ACC112 (cell line): ENCODE results near the gene MYOG.

Experiments used
- H2AFZ ChIP-seq: fragments of 200-600 bp; sonication (generic); one replicate; pipeline ENCODE4 v1.6.0; 2017; ENCODE audit warnings: antibody characterized with exemption, low read length; ENCODE audit not compliant: unreplicated experiment
- H3K27ac ChIP-seq: fragments of 200-600 bp; sonication (generic); 2 replicates; pipeline ENCODE4 v1.5.1; 2014; ENCODE audit warnings: low read depth, mild to moderate bottlenecking, antibody characterized with exemption, low read length, moderate library complexity
- H3K27me3 ChIP-seq: fragments of 200-600 bp; sonication (generic); 2 replicates; pipeline ENCODE4 v1.6.1; 2014; ENCODE audit warnings: mild to moderate bottlenecking, antibody characterized with exemption, low read length, moderate library complexity, mixed read lengths; ENCODE audit not compliant: insufficient read depth
- H3K36me3 ChIP-seq: fragments of 200-600 bp; sonication (generic); 2 replicates; pipeline ENCODE4 v1.6.1; 2016; ENCODE audit warnings: mild to moderate bottlenecking, antibody characterized with exemption, low read length, moderate library complexity, mixed read lengths; ENCODE audit not compliant: insufficient read depth
- H3K4me1 ChIP-seq: fragments of 200-600 bp; sonication (generic); one replicate; pipeline ENCODE4 v1.6.1; 2016; ENCODE audit warnings: low read length, mixed read lengths; ENCODE audit not compliant: insufficient read depth, unreplicated experiment, control insufficient read depth
- H3K4me3 ChIP-seq: fragments of 200-600 bp; sonication (generic); 2 replicates; pipeline ENCODE4 v1.5.1; 2014; ENCODE audit warnings: mild to moderate bottlenecking, low read depth, low read length
- H3K79me2 ChIP-seq: fragments of 200-600 bp; sonication (generic); one replicate; pipeline ENCODE4 v1.6.0; 2016; ENCODE audit warnings: low read length; ENCODE audit not compliant: control insufficient read depth, unreplicated experiment, insufficient read depth

The MYOG gene

DNA sequence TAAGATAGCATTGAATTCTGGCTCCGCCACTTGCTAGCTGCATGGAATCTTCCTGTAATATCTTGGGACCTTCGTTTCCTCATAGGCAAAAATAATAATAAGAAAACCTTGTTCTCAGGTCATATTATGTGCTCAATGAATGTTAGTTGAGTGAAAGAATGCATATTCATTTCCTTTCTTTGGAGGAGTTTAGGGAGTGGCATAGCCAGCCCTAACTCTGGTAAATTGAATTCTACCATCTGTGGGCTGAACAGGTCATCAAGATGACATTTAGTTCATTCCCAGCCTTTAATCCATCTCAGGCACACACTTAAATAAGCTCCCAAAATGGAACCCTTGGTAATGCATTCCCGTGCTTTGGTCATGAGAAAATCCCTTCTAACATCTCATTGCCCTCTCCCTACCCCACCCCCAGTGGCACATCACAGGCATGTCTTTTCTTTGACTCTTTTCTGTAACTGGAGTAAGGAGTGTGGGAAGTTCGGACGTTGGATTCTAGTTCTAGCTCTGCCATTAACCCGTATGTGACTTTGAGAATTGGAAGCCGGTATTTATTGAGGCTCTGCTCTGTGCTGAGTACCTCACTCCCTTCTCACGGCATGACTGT, 13.2 kb upstream of the MYOG start:
- H3K36me3 ChIP-seq, result no peaks in the 10 kb centered on the region
- H3K27ac ChIP-seq, result no peak overlapping the region
- H3K4me3 ChIP-seq, result no peak overlapping the region
- H2AFZ ChIP-seq, result no peak overlapping the region
- no peaks in the 10 kb centered on the region for H3K79me2 ChIP-seq
- no peaks in the 10 kb centered on the region for H3K4me1 ChIP-seq
- H3K27me3 ChIP-seq, result peaks cover 56% of the 10 kb centered on the region

DNA sequence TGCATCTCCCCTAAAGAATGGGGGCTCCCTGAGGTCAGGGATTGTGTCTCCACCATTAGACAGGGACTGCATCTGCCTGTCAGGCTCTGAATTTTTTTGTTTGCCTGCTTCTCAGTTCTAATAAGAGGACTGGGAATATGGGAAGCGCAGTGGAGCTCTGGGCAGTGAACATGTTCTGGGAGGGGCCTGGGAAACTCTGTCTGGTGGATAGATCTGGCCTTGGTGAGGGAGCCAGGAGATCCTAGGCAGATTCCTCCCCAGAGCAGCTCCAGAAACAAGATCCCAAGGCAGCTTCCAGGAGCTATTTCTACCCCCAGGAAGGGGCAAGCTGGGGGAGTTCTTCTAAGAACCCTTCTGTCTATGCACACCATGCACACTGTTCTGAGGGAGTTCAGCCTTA, 12.6 kb upstream of the MYOG start:
- peaks cover 59% of the 10 kb centered on the region for H3K27me3 ChIP-seq
- H3K4me3 ChIP-seq, result no peak overlapping the region
- H3K27ac ChIP-seq, result no peak overlapping the region
- no peaks in the 10 kb centered on the region for H3K79me2 ChIP-seq
- H3K4me1 ChIP-seq, result no peaks in the 10 kb centered on the region
- no peaks in the 10 kb centered on the region for H3K36me3 ChIP-seq
- H2AFZ ChIP-seq, result no peak overlapping the region

DNA sequence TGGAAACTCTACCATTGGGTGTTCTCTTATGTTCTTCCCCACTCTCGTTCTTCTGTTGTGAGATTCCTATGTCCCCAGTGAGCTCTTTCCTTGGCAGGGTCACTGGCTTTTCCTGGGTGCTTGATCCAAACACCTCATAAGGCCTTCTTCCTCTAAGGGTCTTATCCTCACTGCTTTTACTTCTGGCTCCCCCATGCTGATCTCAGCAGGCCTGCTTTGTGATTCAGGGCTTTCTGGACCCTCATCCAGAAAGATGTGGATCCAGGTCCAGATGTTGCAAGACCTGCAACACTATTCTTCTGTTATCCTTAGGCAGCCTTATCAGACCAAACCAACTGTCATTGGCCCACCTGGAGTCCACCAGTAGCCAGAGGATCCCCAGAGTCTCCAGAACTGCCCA, 11.2 kb upstream of the MYOG start:
- Histone ChIP-seq H3K36me3 (no peaks in the 10 kb centered on the region), H3K4me3 (no peak overlapping the region), H3K4me1 (no peaks in the 10 kb centered on the region), H3K79me2 (no peaks in the 10 kb centered on the region), H3K27ac (no peak overlapping the region), H2AFZ (no peak overlapping the region), H3K27me3 (peaks cover 66% of the 10 kb centered on the region)

DNA sequence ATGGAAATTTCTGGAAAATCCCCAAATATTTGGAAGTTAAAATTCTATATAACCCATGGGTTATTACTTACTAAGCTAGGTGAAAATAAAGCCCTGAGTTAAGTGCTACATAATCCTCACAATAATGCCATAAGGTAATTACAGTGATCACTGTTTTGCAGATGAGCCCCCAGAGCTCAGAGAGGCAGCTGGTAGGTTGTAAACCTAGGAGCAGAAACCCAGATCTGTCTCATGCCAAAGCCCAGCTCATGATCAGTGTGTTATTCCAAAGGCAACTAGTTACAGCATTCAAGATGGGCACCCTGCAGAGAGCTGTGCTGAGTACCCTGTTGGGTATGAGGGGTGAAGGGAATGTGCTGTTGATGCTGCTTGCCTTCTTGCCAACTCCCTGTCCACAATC, 10.8 kb upstream of the MYOG start:
- no peaks in the 10 kb centered on the region for H3K4me1 ChIP-seq
- no peaks in the 10 kb centered on the region for H3K36me3 ChIP-seq
- H3K79me2 ChIP-seq, result no peaks in the 10 kb centered on the region
- no peak overlapping the region for H3K4me3 ChIP-seq
- H3K27me3 ChIP-seq, result peaks cover 68% of the 10 kb centered on the region
- H3K27ac ChIP-seq, result no peak overlapping the region
- no peak overlapping the region for H2AFZ ChIP-seq

DNA sequence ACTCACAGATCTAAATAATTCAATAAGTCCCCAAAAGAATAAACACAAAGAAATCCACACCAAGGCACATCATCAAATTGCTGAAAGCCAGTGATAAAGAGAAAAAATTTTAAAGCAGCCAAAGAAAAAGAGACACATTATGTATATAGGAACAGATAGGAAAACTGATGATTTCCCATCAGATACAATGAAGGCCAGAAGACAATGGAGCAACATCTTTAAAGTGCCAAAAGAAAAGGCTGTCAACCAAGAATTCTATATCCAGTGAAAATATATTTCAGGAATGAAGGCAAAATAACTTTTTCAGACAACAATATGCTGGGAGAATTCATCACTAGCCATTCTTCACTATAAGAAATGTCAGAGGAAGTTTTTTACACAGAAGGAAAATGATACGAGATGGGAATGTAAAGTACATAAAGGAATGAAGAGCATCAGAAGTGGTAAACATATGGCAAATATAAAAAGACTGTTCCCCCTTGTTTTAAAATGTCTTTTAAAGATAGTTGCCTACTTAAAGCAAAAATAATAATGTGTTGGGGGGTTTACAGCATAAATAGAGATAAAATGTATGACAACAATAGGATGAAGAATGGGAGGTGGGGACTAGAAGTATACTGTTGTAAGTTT, 9.4 kb upstream of the MYOG start:
- no peak overlapping the region for H2AFZ ChIP-seq
- H3K36me3 ChIP-seq, result no peaks in the 10 kb centered on the region
- H3K27ac ChIP-seq, result no peak overlapping the region
- H3K27me3 ChIP-seq, result peaks cover 75% of the 10 kb centered on the region
- no peaks in the 10 kb centered on the region for H3K4me1 ChIP-seq
- no peak overlapping the region for H3K4me3 ChIP-seq
- no peaks in the 10 kb centered on the region for H3K79me2 ChIP-seq

DNA sequence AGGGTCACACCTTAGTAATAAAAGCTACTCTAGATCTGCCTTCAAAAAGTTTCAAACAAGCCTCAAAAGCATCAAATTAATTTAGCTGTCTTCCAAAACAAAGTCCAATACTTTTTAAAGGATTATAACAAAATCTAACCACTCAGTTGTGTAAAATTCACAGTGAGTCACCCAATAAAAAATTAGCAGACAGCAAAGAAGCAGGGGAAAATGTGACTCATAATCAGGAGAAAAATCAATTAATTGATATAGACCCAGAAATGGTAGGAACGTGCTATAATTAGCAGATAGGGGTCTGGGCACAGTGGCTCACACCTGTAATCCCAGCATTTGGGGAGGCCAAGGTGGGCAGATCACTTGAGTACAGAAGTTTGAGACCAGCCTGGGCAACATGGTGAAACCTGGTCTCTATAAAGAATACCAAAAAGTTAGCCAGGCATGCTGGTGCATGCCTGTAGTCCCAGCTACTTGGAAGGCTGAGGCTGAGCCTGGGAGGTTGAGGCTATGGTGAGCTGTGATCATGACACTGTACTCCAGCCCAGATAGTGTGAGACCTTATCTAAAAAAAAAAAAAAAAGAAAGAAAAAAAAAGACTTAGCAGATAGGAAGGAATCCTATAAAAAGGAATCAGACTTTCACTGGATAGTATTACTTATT, 8.1 kb upstream of the MYOG start:
- no peak overlapping the region for H3K4me3 ChIP-seq
- no peaks in the 10 kb centered on the region for H3K4me1 ChIP-seq
- H3K27me3 ChIP-seq, result peaks cover 75% of the 10 kb centered on the region
- H3K27ac ChIP-seq, result no peak overlapping the region
- H3K79me2 ChIP-seq, result no peaks in the 10 kb centered on the region
- H3K36me3 ChIP-seq, result no peaks in the 10 kb centered on the region
- no peak overlapping the region for H2AFZ ChIP-seq

DNA sequence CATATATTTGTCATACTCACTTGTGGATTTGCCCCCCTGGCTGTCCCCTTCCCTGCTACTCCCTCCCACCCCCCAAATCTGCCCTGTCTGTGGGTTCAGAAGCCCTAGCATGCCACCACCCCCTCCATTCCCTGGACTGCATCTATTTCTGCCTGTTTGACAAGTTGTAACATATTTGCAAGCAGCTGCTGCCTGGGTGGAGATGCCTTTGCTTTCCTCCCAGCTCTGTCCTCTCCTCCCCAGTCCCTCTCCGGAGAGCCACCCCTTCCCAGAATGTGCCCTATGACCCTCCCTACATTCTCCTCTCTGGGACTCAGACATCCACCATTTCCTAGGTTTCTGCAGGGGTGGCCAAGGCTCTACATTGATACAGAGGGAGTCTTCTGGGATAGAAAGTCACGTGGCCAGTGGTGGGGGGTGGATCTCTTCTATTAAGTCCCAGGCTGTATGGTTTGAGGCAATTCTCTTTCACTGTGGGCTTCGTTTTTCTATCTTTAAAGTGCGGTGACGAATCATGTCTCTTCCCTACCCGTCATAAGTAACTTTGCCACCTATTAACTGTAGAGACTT, 6.0 kb upstream of the MYOG start:
- no peak overlapping the region for H3K4me3 ChIP-seq
- no peak overlapping the region for H2AFZ ChIP-seq
- no peak overlapping the region for H3K27ac ChIP-seq
- no peaks in the 10 kb centered on the region for H3K79me2 ChIP-seq
- no peaks in the 10 kb centered on the region for H3K4me1 ChIP-seq
- no peaks in the 10 kb centered on the region for H3K36me3 ChIP-seq
- H3K27me3 ChIP-seq, result peaks cover 81% of the 10 kb centered on the region

DNA sequence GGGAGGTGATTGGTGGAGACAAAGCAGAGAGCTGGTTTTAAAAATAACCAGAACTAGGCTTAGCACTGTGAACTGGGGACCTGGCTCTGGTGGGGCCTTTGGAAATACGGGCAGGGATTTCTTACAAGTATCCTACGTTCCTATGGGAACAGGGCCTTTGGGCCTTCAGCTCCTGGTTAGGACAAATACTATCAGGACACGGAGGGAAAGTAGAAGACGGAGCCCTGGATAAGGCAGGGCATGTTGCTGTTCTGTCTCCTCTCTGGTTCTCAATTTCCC, 5.3 kb upstream of the MYOG start:
- H3K79me2 ChIP-seq, result no peaks in the 10 kb centered on the region
- no peak overlapping the region for H3K4me3 ChIP-seq
- H3K36me3 ChIP-seq, result no peaks in the 10 kb centered on the region
- H3K27ac ChIP-seq, result no peak overlapping the region
- H3K4me1 ChIP-seq, result no peaks in the 10 kb centered on the region
- no peak overlapping the region for H2AFZ ChIP-seq
- peaks cover 76% of the 10 kb centered on the region for H3K27me3 ChIP-seq

DNA sequence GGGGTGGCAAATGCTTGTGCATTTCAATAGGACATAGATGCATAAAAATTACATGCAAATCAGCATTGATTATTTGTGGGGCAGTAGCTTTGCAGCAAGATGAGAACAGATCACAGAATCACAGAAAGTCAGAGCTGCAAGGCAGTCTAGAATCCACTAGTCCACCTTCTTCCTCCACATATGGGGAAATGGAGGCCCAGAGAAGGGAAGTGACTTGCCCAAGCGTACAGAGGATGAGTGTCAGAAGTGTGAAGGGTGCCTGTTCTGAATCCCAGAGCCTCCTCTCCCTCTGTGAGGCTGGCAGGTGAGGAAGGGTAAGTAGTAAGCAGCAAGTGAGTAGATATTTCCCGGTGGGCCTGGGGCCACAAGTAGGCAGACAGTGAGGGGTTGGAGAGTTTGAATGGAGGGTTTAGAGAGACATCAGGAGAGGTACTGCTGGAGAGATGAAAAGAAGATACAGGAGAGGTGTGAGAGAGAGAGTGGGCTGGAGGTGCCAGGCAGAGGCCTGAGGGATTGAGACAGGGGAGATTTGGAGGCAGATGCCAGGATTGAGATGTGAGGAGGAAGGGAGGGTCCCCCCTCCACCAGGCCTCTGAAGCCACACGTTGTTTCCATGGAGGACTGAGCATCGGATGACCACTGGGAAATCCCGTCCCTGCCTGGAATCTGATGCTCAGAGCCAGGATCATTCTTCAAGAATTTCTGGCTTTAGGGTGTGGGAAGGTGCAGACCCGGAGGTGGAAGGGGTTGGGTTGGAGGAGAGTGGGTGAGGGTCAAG, 4.8 kb upstream of the MYOG start:
- H3K4me1 ChIP-seq, result no peaks in the 10 kb centered on the region

DNA sequence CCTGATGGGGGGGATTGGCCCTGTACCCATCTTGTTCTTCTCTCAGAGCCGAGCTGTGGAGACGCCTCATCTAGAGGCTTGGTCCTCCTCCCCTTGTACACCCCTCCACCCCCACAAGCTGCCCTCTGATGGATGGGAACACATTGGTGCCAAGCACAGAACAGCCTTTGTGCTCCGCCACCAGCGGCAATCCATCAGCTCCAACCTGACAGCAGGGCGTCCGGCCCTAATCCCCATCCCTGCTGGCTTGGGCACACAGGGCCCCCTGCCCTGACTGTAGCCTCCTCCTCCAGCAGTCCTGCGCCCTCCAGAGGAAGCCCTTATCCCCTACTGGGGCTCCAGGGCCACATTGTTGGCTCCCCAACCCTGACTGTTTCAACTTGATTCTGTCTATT, 3.8 kb upstream of the MYOG start:
- Histone ChIP-seq H3K36me3 (no peaks in the 10 kb centered on the region), H3K79me2 (no peaks in the 10 kb centered on the region), H2AFZ (no peak overlapping the region), H3K4me1 (no peaks in the 10 kb centered on the region), H3K27ac (no peak overlapping the region), H3K4me3 (no peak overlapping the region), H3K27me3 (peaks cover 62% of the 10 kb centered on the region)

More for the DNA sequence above, 4.8 kb upstream of the MYOG start:
- no peaks in the 10 kb centered on the region for H3K79me2 ChIP-seq
- H3K27me3 ChIP-seq, result peaks cover 71% of the 10 kb centered on the region
- no peaks in the 10 kb centered on the region for H3K36me3 ChIP-seq
- H3K27ac ChIP-seq, result no peak overlapping the region
- H2AFZ ChIP-seq, result no peak overlapping the region
- no peak overlapping the region for H3K4me3 ChIP-seq
